Tibial artery (tissue), 4 donors: Measurements from ENCODE around the gene NFATC4.

ENCODE experiments used
- DNase-seq, 2 donors: peaks; one replicate each; pipeline ENCODE4 v3.0.0-alpha.2; 2019
- H3K27ac ChIP-seq, 2 donors: fragments of 200-600 bp; sonication (generic) in 1 of 2; 1 replicate in 1 of 2; 2 replicates in 1 of 2; pipeline ENCODE4 v1.5.1; 2018 to 2019; ENCODE audit warnings: mild to moderate bottlenecking in 1 of 2
- H3K27me3 ChIP-seq, 2 donors: fragments of 200-600 bp; sonication (generic) in 1 of 2; one replicate each; pipeline versions ENCODE4 v1.5.1 to v1.6.0; 2016 to 2019
- H3K36me3 ChIP-seq, 3 donors: fragments of 200-600 bp; sonication (generic) in 2 of 3; one replicate each; pipeline ENCODE4 v1.5.1; 2016 to 2019; ENCODE audit warnings: mild to moderate bottlenecking in 2 of 3
- H3K4me1 ChIP-seq, 4 donors: fragments of 200-600 bp; sonication (generic) in 2 of 4; 1 replicate in 3 of 4; 2 replicates in 1 of 4; pipeline ENCODE4 v1.5.1; 2016 to 2019
- H3K4me3 ChIP-seq, 2 donors: fragments of 200-600 bp; sonication (generic) in 1 of 2; 1 replicate in 1 of 2; 2 replicates in 1 of 2; pipeline ENCODE4 v1.5.1; 2018 to 2019; ENCODE audit warnings: mild to moderate bottlenecking in 2 of 2
- H3K9me3 ChIP-seq, 3 donors: fragments of 200-600 bp; sonication (generic) in 1 of 3; one replicate each; pipeline ENCODE4 v1.5.1; 2016 to 2019
- CTCF ChIP-seq, 2 experiments: fragments of 200-600 bp in 1 of 2; fragments of 450-650 bp in 1 of 2; IDR thresholded peaks; one replicate each; pipeline ENCODE4 v1.5.1; 2017 to 2019; ENCODE audit warnings: antibody characterized with exemption in 2 of 2, mild to moderate bottlenecking in 1 of 2, moderate library complexity in 1 of 2
- intact Hi-C: fragments of 100-400 bp; cut with DNase I; formaldehyde crosslinking; loops from one replicate; pipeline ENCODE4 v1.15.0; 2023; ENCODE audit warnings: low total_unique reads

NFATC4 gene

GRCh38 chr14:24416254-24416931 lies 48.4 kb downstream of the NFATC4 start:
- TF ChIP-seq CTCF (IDR thresholded peaks at IDR 0.05) = no peak
- H3K36me3 ChIP-seq = peaks cover 3 to 36% (median 22%) of the 10 kb centered on the region in 3 donors
- no peaks in the 10 kb centered on the region for H3K9me3 ChIP-seq
- no peak overlapping the region for H3K4me3 ChIP-seq
- H3K27ac ChIP-seq = no peak overlapping the region
- no peak for DNase-seq
- H3K27me3 ChIP-seq = peaks cover 0 to 26% of the 10 kb centered on the region in 2 donors
- intact Hi-C loops = no loop called here
- peaks cover 0 to 8% (median 0%) of the 10 kb centered on the region in 4 donors for H3K4me1 ChIP-seq

- intact Hi-C loops = no loop called here
- Histone ChIP-seq H3K36me3 (peaks cover 3 to 35% (median 22%) of the 10 kb centered on the region in 3 donors), H3K4me3 (no peak overlapping the region), H3K27me3 (peaks cover 0 to 30% of the 10 kb centered on the region in 2 donors), H3K27ac (no peak overlapping the region), H3K9me3 (no peaks in the 10 kb centered on the region), H3K4me1 (peaks cover 0 to 8% (median 0%) of the 10 kb centered on the region in 4 donors)
- DNase-seq = no peak
- TF ChIP-seq CTCF (IDR thresholded peaks at IDR 0.05) = no peak
Measured at GRCh38 chr14:24416932-24417619, 49.1 kb downstream of the NFATC4 start.

- intact Hi-C loops = no loop called here
- H3K27ac ChIP-seq = no peak overlapping the region
- DNase-seq = no peak
Measured at GRCh38 chr14:24417832-24418491, 50.0 kb downstream of the NFATC4 start.

GRCh38 chr14:24418492-24418873 lies 50.5 kb downstream of the NFATC4 start:
- no peak overlapping the region for H3K4me3 ChIP-seq
- H3K36me3 ChIP-seq = peaks cover 3 to 27% (median 16%) of the 10 kb centered on the region in 3 donors
- H3K27me3 ChIP-seq = peaks cover 0 to 33% of the 10 kb centered on the region in 2 donors
- intact Hi-C loops = no loop called here
- H3K27ac ChIP-seq = no peak overlapping the region
- no peak for TF ChIP-seq CTCF (IDR thresholded peaks at IDR 0.05)
- H3K9me3 ChIP-seq = no peaks in the 10 kb centered on the region
- peaks cover 0 to 8% (median 0%) of the 10 kb centered on the region in 4 donors for H3K4me1 ChIP-seq
- DNase-seq = no peak

More at GRCh38 chr14:24417832-24418491, 50.0 kb downstream of the NFATC4 start:
- no peaks in the 10 kb centered on the region for H3K9me3 ChIP-seq
- H3K4me3 ChIP-seq = no peak overlapping the region
- peaks cover 0 to 8% (median 0%) of the 10 kb centered on the region in 4 donors for H3K4me1 ChIP-seq
- H3K36me3 ChIP-seq = peaks cover 3 to 32% (median 18%) of the 10 kb centered on the region in 3 donors
- TF ChIP-seq CTCF (IDR thresholded peaks at IDR 0.05) = no peak
- H3K27me3 ChIP-seq = peaks cover 0 to 33% of the 10 kb centered on the region in 2 donors

- no peak overlapping the region for H3K27ac ChIP-seq
- intact Hi-C loops = no loop called here
- no peaks in the 10 kb centered on the region for H3K36me3 ChIP-seq
- H3K4me1 ChIP-seq = peaks cover 0 to 8% (median 0%) of the 10 kb centered on the region in 4 donors
- DNase-seq = no peak
- TF ChIP-seq CTCF (IDR thresholded peaks at IDR 0.05) = no peak
- H3K4me3 ChIP-seq = no peak overlapping the region
- H3K27me3 ChIP-seq = peaks cover 0 to 30% of the 10 kb centered on the region in 2 donors
- no peaks in the 10 kb centered on the region for H3K9me3 ChIP-seq
Measured at GRCh38 chr14:24422261-24422660, 54.3 kb downstream of the NFATC4 start.
